Stimulated activated CD4-positive, alpha-beta T cell treated with anti-CD3 and anti-CD28 coated beads, Interleukin-1b, Interleukin-23, amount 100 ng/mL, for 1 hour (primary cell): ENCODE data around the gene RAPGEF2.
"Not testable (repeated sequence)": the region's sequence is repeated elsewhere in the genome, so short reads cannot be mapped to it uniquely, and the experiment has no call there.

Source experiments
- DNase-seq, 2 donors: peaks; one replicate each; pipeline ENCODE4 v3.0.0-alpha.2; 2020; ENCODE audit warnings: low read depth in 2 of 2

Gene RAPGEF2

GRCh38 chr4:159369256-159369655, 266.4 kb downstream of the RAPGEF2 start:
- no peak for DNase-seq

GRCh38 chr4:159370286-159370685, 267.4 kb downstream of the RAPGEF2 start:
- no peak for DNase-seq

GRCh38 chr4:159374749-159375530, 272.1 kb downstream of the RAPGEF2 start:
- DNase-seq: no peak

GRCh38 chr4:159376289-159376688, 273.4 kb downstream of the RAPGEF2 start:
- no peak for DNase-seq

GRCh38 chr4:159378056-159378616, 275.3 kb downstream of the RAPGEF2 start:
- no peak for DNase-seq

- not testable (repeated sequence) for DNase-seq
These were observed 276.2 kb downstream of the RAPGEF2 start for GRCh38 chr4:159379064-159379463.

- DNase-seq: no peak
These were observed 277.0 kb downstream of the RAPGEF2 start for GRCh38 chr4:159379836-159380235.

- DNase-seq: no peak
These were observed 280.1 kb downstream of the RAPGEF2 start for GRCh38 chr4:159382856-159383561.

GRCh38 chr4:159383562-159383931, 280.7 kb downstream of the RAPGEF2 start:
- DNase-seq: no peak

GRCh38 chr4:159384017-159384416, 281.1 kb downstream of the RAPGEF2 start:
- no peak for DNase-seq

GRCh38 chr4:159384632-159385031, 281.8 kb downstream of the RAPGEF2 start:
- no peak for DNase-seq

- no peak for DNase-seq
These were observed 283.7 kb downstream of the RAPGEF2 start for GRCh38 chr4:159386620-159387019.

GRCh38 chr4:159389756-159390155, 286.9 kb downstream of the RAPGEF2 start:
- DNase-seq: no peak

GRCh38 chr4:159390648-159391047, 287.8 kb downstream of the RAPGEF2 start:
- no peak for DNase-seq

- no peak for DNase-seq
These were observed 292.8 kb downstream of the RAPGEF2 start for GRCh38 chr4:159395693-159396092.

- DNase-seq: no peak
These were observed 293.3 kb downstream of the RAPGEF2 start for GRCh38 chr4:159396151-159396550.

- DNase-seq: no peak
These were observed 295.4 kb downstream of the RAPGEF2 start for GRCh38 chr4:159398236-159398638.

GRCh38 chr4:159400558-159401225, 297.8 kb downstream of the RAPGEF2 start:
- DNase-seq: no peak

- DNase-seq: no peak
These were observed 298.4 kb downstream of the RAPGEF2 start for GRCh38 chr4:159401226-159401712.

GRCh38 chr4:159401791-159402380, 299.0 kb downstream of the RAPGEF2 start:
- DNase-seq: no peak
